ENCODE data around the gene LDLRAD3. TPM values are rescaled to one million over a fixed set of nuclear protein-coding genes. Genes with fewer than 3 reads are reported as not detected.

The LDLRAD3 gene
- total RNA-seq, 4 donors from 2014 or later = 19.4 to 49.5 (median 31.0) TPM

GRCh38 chr11:35927104-35927503 lies 16.8 kb upstream of the LDLRAD3 start:
- WGBS, 2 donors = 26 to 37% methylated on average over 11 of the region's 11 CpGs
- no peak overlapping the region for H3K27ac ChIP-seq
- H3K27me3 ChIP-seq = no peaks in the 10 kb centered on the region
- H3K9me3 ChIP-seq = peaks cover 0 to 3% (median 0%) of the 10 kb centered on the region in 4 donors
- TF ChIP-seq EP300 (IDR thresholded peaks at IDR 0.05) (no peak), POLR2A (IDR thresholded peaks at IDR 0.05) (no peak)
- TF ChIP-seq, protein P1, sequence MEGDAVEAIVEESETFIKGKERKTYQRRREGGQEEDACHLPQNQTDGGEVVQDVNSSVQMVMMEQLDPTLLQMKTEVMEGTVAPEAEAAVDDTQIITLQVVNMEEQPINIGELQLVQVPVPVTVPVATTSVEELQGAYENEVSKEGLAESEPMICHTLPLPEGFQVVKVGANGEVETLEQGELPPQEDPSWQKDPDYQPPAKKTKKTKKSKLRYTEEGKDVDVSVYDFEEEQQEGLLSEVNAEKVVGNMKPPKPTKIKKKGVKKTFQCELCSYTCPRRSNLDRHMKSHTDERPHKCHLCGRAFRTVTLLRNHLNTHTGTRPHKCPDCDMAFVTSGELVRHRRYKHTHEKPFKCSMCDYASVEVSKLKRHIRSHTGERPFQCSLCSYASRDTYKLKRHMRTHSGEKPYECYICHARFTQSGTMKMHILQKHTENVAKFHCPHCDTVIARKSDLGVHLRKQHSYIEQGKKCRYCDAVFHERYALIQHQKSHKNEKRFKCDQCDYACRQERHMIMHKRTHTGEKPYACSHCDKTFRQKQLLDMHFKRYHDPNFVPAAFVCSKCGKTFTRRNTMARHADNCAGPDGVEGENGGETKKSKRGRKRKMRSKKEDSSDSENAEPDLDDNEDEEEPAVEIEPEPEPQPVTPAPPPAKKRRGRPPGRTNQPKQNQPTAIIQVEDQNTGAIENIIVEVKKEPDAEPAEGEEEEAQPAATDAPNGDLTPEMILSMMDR (IDR thresholded peaks at IDR 0.05) = no peak
- no peak for DNase-seq (ENCODE audit: low spot score in 2 of 2)
- no peak overlapping the region for H3K4me3 ChIP-seq
- H3K4me1 ChIP-seq = peaks cover 0 to 8% (median 0%) of the 10 kb centered on the region in 4 donors
- no peaks in the 10 kb centered on the region for H3K36me3 ChIP-seq

- WGBS, 2 donors = 58 to 62% methylated on average over 10 of the region's 10 CpGs
- H3K27ac ChIP-seq = no peak overlapping the region
Measured at GRCh38 chr11:35927682-35928081, 16.2 kb upstream of the LDLRAD3 start.

DNA sequence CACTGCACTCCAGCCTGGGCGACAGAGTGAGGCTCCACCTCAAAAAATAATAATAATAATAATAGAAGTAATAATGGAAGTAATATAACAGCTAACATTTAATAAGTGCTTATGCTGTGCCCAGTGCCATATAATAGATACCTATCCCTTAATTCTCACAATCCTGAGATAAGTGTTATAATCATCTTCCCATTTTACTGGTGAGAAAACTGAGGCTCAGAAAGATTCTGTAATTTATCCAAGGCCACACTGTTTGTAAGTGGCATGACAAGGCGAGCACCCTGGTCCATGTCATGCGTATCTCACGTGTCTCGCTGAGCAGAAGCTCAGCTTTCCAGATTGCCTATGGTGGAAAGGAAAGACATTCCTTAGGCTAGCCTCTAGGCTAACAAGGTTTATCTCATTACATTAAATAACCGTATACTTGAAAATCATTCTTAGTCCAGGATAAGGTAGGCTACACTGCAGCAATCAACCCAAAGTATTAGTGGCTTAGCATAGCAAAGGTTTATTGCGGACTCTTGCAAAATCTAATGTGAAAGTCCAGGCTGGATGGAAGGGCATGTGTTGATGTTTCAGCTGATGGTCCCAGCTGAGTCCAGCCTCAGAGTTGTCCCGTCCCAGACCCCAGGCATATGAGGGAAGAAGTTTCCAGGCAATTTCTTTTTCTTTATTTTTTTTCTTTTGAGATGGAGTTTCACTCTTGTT lies 15.0 kb upstream of the LDLRAD3 start:
- Histone ChIP-seq H3K9me3 (peaks cover 0 to 6% (median 0%) of the 10 kb centered on the region in 4 donors), H3K4me3 (no peak overlapping the region), H3K36me3 (no peaks in the 10 kb centered on the region), H3K27me3 (no peaks in the 10 kb centered on the region), H3K27ac (no peak overlapping the region), H3K4me1 (peaks cover 0 to 8% (median 0%) of the 10 kb centered on the region in 4 donors)
- DNase-seq (ENCODE audit: low spot score in 2 of 2) = no peak
- 97 to 98% methylated on average over 8 of the region's 8 CpGs for WGBS, 2 donors
- TF ChIP-seq EP300 (IDR thresholded peaks at IDR 0.05) = no peak
- TF ChIP-seq POLR2A (IDR thresholded peaks at IDR 0.05) = no peak
- TF ChIP-seq, protein P1 (IDR thresholded peaks at IDR 0.05) = no peak

More at GRCh38 chr11:35927682-35928081, 16.2 kb upstream of the LDLRAD3 start:
- H3K36me3 ChIP-seq = no peaks in the 10 kb centered on the region
- H3K4me3 ChIP-seq = no peak overlapping the region
- TF ChIP-seq, protein P1 (IDR thresholded peaks at IDR 0.05) = no peak
- peak in 1 of 2 donors; percentile 87 for TF ChIP-seq EP300 (IDR thresholded peaks at IDR 0.05)
- H3K27me3 ChIP-seq = no peaks in the 10 kb centered on the region
- H3K9me3 ChIP-seq = peaks cover 0 to 6% (median 0%) of the 10 kb centered on the region in 4 donors
- H3K4me1 ChIP-seq = peaks cover 0 to 8% (median 0%) of the 10 kb centered on the region in 4 donors
- peak; percentile 36 to 75 for DNase-seq (ENCODE audit: low spot score in 2 of 2)

DNA sequence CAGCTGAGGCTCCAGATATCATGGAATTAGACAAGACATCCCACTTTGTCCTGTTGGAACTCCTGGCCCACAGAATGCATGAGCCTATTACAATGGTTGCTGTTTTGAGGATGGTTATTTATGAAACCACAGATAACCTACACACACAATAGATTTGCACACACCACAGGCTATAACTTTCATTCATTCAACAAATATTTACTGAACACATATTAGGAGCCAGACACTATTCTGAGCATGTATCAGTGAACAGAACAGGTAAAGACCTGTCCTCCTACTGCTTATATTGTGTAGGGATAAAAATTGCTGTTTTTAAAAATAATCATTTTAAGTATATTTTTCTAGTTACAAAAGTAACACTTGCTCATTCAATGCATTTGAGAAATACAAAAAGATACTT lies 13.4 kb upstream of the LDLRAD3 start:
- no peaks in the 10 kb centered on the region for H3K27me3 ChIP-seq

DNA sequence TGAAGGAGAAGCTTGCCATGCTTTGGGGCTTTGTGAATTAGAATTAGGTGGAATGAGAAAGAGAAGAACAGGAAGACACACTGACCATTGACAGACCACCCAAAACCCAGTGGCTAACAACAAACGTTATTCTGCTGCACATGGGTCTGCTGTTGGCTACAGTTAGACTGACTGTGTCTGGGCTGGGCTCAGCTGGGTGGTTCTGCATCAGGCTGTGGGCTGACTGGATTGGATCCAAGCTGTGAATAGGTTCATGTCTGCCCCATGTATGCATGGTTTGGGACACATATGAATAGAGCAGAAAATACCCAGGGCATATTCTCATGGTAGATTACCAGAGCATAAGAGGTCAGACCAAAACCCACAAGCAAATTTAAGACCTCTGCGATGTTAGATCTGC lies 11.7 kb upstream of the LDLRAD3 start:
- DNase-seq (ENCODE audit: low spot score in 2 of 2) = no peak
- Histone ChIP-seq H3K27me3 (no peaks in the 10 kb centered on the region), H3K4me1 (peaks cover 0 to 7% (median 0%) of the 10 kb centered on the region in 4 donors), H3K36me3 (no peaks in the 10 kb centered on the region), H3K4me3 (no peak overlapping the region), H3K9me3 (peaks cover 0 to 6% (median 0%) of the 10 kb centered on the region in 4 donors), H3K27ac (no peak overlapping the region)
- TF ChIP-seq, protein P1 (IDR thresholded peaks at IDR 0.05) = no peak
- TF ChIP-seq POLR2A (IDR thresholded peaks at IDR 0.05) = no peak
- no peak for TF ChIP-seq EP300 (IDR thresholded peaks at IDR 0.05)
- 72 to 74% methylated on average over 2 of the region's 2 CpGs for WGBS, 2 donors

More for the DNA sequence above, 13.4 kb upstream of the LDLRAD3 start:
- DNase-seq (ENCODE audit: low spot score in 2 of 2) = no peak
- no peak for TF ChIP-seq POLR2A (IDR thresholded peaks at IDR 0.05)
- TF ChIP-seq, protein P1 (IDR thresholded peaks at IDR 0.05) = no peak
- TF ChIP-seq EP300 (IDR thresholded peaks at IDR 0.05) = no peak
- H3K4me3 ChIP-seq = no peak overlapping the region
- peaks cover 0 to 6% (median 0%) of the 10 kb centered on the region in 4 donors for H3K9me3 ChIP-seq
- H3K27ac ChIP-seq = no peak overlapping the region
- H3K36me3 ChIP-seq = no peaks in the 10 kb centered on the region
- peaks cover 0 to 8% (median 0%) of the 10 kb centered on the region in 4 donors for H3K4me1 ChIP-seq
